ENCODE results near the gene NDST3.

The NDST3 gene

GRCh38 chr4:118279920-118280432 lies 245.7 kb downstream of the NDST3 start:
- Histone ChIP-seq H3K27ac (ENCODE audit: low read depth, low read length) (peak overlapping the region; percentile 87), H3K9me2 (replicated peaks; ENCODE audit: insufficient read depth, low read length) (no peaks in the 10 kb centered on the region), H2AFZ (ENCODE audit: low read depth, low read length, severe bottlenecking) (no peak overlapping the region), H3K9ac (ENCODE audit: low read length) (peak overlapping the region; percentile 97), H4K20me1 (ENCODE audit: low read depth, low read length) (no peaks in the 10 kb centered on the region), H3K36me3 (ENCODE audit: low read length) (peaks cover 19% of the 10 kb centered on the region), H3K4me2 (ENCODE audit: low read depth, low read length, poor library complexity, severe bottlenecking) (peak overlapping the region; percentile 94), H3K27me3 (ENCODE audit: low read length) (no peaks in the 10 kb centered on the region), H3K4me3 (ENCODE audit: insufficient read depth, low read length, poor library complexity, severe bottlenecking) (peak overlapping the region; percentile 94), H3F3A (ENCODE audit: insufficient read depth) (peaks cover 61% of the 10 kb centered on the region), H3K79me2 (ENCODE audit: insufficient read depth, low read length) (peaks cover 12% of the 10 kb centered on the region), H3K9me3 (ENCODE audit: insufficient read depth, low read length) (no peaks in the 10 kb centered on the region)
- TF ChIP-seq EZH2phosphoT487 (conservative IDR thresholded peaks at IDR 0.05; ENCODE audit: low read length), result no peak
- TF ChIP-seq, protein P1, sequence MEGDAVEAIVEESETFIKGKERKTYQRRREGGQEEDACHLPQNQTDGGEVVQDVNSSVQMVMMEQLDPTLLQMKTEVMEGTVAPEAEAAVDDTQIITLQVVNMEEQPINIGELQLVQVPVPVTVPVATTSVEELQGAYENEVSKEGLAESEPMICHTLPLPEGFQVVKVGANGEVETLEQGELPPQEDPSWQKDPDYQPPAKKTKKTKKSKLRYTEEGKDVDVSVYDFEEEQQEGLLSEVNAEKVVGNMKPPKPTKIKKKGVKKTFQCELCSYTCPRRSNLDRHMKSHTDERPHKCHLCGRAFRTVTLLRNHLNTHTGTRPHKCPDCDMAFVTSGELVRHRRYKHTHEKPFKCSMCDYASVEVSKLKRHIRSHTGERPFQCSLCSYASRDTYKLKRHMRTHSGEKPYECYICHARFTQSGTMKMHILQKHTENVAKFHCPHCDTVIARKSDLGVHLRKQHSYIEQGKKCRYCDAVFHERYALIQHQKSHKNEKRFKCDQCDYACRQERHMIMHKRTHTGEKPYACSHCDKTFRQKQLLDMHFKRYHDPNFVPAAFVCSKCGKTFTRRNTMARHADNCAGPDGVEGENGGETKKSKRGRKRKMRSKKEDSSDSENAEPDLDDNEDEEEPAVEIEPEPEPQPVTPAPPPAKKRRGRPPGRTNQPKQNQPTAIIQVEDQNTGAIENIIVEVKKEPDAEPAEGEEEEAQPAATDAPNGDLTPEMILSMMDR (IDR thresholded peaks at IDR 0.05; ENCODE audit: insufficient read depth, low read length, poor library complexity, severe bottlenecking), result no peak

DNA sequence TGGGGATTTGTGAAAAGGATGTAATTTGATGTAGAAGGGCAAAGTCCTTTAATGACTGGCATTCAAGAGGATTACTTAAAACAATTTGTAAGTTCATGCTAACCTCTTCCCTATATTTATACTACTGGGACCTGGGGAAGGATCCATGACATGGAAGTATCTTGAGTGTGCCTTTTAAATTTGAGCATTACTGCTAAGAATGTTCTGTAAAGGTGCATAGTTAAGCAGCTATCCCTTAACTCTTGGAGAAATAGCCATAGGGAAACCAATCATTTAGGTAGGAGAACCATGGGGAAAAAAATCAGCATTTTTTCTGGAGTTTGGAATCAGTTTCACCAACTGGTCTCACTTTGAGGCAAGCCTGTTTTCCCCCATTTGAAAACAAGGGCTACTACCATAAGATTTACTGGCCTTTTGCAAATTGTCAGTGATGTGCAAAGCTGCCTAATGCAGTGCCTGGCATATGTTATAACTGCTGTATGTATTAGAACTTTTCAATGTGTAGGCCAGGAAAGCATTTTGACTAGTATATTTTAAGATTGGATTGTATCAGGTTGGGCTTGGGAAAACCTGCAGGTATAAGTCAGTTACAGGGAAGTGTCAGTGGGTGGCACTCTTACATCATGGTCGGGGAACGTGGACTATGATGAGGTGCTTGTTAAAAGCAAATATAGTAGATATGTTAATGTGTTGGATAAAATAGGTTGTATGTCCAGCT lies 246.4 kb downstream of the NDST3 start:
- no peaks in the 10 kb centered on the region for H4K20me1 ChIP-seq (ENCODE audit: low read depth, low read length)
- peaks cover 12% of the 10 kb centered on the region for H3K79me2 ChIP-seq (ENCODE audit: insufficient read depth, low read length)
- no peaks in the 10 kb centered on the region for H3K9me2 ChIP-seq (replicated peaks; ENCODE audit: insufficient read depth, low read length)
- H3K27me3 ChIP-seq (ENCODE audit: low read length), result no peaks in the 10 kb centered on the region
- H3F3A ChIP-seq (ENCODE audit: insufficient read depth), result peaks cover 65% of the 10 kb centered on the region
- H3K9me3 ChIP-seq (ENCODE audit: insufficient read depth, low read length), result no peaks in the 10 kb centered on the region
- H3K36me3 ChIP-seq (ENCODE audit: low read length), result peaks cover 19% of the 10 kb centered on the region
- no peak overlapping the region for H2AFZ ChIP-seq (ENCODE audit: low read depth, low read length, severe bottlenecking)
- TF ChIP-seq, protein P1 (IDR thresholded peaks at IDR 0.05; ENCODE audit: insufficient read depth, low read length, poor library complexity, severe bottlenecking), result no peak
- no peak for TF ChIP-seq EZH2phosphoT487 (conservative IDR thresholded peaks at IDR 0.05; ENCODE audit: low read length)
- H3K9ac ChIP-seq (ENCODE audit: low read length), result peak overlapping the region; percentile 97
- H3K4me3 ChIP-seq (ENCODE audit: insufficient read depth, low read length, poor library complexity, severe bottlenecking), result peak overlapping the region; percentile 94
- H3K4me2 ChIP-seq (ENCODE audit: low read depth, low read length, poor library complexity, severe bottlenecking), result peak overlapping the region; percentile 94
- peak overlapping the region; percentile 87 for H3K27ac ChIP-seq (ENCODE audit: low read depth, low read length)

DNA sequence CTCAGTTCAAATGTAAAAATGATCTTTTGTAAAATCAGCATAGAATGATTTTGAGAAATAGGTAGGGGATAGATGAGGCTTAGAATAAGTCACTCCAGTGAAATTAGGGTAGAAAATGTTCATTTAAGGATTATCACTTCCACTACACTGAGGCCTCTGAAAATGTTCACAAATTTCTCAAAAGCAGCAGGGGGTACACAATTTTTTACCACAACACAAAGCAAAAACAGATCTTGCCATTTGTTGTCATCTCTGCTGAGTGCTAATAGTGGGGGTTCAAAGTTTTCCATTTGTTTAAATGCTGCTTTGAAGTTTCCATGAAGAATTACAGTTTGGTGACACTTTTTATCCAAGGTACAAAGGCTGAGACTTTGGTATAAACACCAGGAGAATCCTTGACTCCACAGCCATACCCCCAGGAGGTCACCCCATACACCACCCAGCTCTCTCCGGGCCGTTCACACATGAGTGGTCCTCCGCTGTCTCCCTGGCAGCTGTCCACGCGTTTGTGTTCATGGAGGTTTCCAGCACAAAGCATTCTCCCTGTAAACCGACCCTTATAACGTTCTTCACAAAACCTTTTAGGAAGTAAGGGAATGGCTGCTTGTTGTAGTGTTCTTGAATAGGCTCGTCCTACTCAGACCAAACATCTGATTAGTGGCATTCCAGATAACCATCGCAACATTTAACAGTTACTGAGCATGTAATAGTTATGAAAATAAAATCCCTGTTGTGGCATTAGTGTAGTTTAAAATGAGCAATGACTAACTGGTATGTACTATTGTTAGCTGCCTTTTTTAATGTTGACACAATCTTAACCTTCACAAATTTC lies 247.5 kb downstream of the NDST3 start:
- Histone ChIP-seq H3K4me3 (ENCODE audit: insufficient read depth, low read length, poor library complexity, severe bottlenecking) (no peak overlapping the region), H3K9ac (ENCODE audit: low read length) (peak overlapping the region; percentile 22; the same call in 1 of the 2 replicates)
- TF ChIP-seq, protein P1 (IDR thresholded peaks at IDR 0.05; ENCODE audit: insufficient read depth, low read length, poor library complexity, severe bottlenecking), result no peak
- no peak for TF ChIP-seq EZH2phosphoT487 (conservative IDR thresholded peaks at IDR 0.05; ENCODE audit: low read length)

More for the DNA sequence above, 247.5 kb downstream of the NDST3 start:
- Histone ChIP-seq H3K36me3 (ENCODE audit: low read length) (peaks cover 19% of the 10 kb centered on the region), H3K79me2 (ENCODE audit: insufficient read depth, low read length) (peaks cover 12% of the 10 kb centered on the region), H3K27ac (ENCODE audit: low read depth, low read length) (peak overlapping the region; percentile 87), H3K9me3 (ENCODE audit: insufficient read depth, low read length) (no peaks in the 10 kb centered on the region), H2AFZ (ENCODE audit: low read depth, low read length, severe bottlenecking) (no peak overlapping the region), H4K20me1 (ENCODE audit: low read depth, low read length) (no peaks in the 10 kb centered on the region), H3K4me2 (ENCODE audit: low read depth, low read length, poor library complexity, severe bottlenecking) (peak overlapping the region; percentile 94), H3K27me3 (ENCODE audit: low read length) (no peaks in the 10 kb centered on the region), H3F3A (ENCODE audit: insufficient read depth) (peaks cover 65% of the 10 kb centered on the region), H3K9me2 (replicated peaks; ENCODE audit: insufficient read depth, low read length) (no peaks in the 10 kb centered on the region)

Measured in SU-DHL-6 (cell line).